HEK293 (cell line): ENCODE results near the gene CXCL14.

Source experiments
- ZFP3 ChIP-seq: fragments of 450-650 bp; formaldehyde crosslinking; IDR thresholded peaks from 2 replicates; pipeline ENCODE4 v1.5.1; 2016; ENCODE audit warnings: low read depth, missing biosample characterization, missing genetic modification characterization
- ZNF10 ChIP-seq: fragments of 450-650 bp; formaldehyde crosslinking; IDR thresholded peaks from 2 replicates; pipeline ENCODE4 v1.5.1; 2017; ENCODE audit warnings: missing biosample characterization, missing genetic modification characterization
- ZNF133 ChIP-seq: fragments of 450-650 bp; formaldehyde crosslinking; IDR thresholded peaks from 2 replicates; pipeline ENCODE4 v1.5.1; 2016; ENCODE audit warnings: missing biosample characterization, missing genetic modification characterization
- ZNF292 ChIP-seq: fragments of 450-650 bp; formaldehyde crosslinking; IDR thresholded peaks from 2 replicates; pipeline ENCODE4 v1.5.1; 2016; ENCODE audit warnings: low read depth, missing biosample characterization, missing genetic modification characterization, borderline replicate concordance
- ZNF629 ChIP-seq: fragments of 450-650 bp; formaldehyde crosslinking; IDR thresholded peaks from 2 replicates; pipeline ENCODE4 v1.5.1; 2017; ENCODE audit warnings: missing biosample characterization, missing genetic modification characterization
- TF ChIP-seq, protein P1 (sequence below): fragments of 450-650 bp; formaldehyde crosslinking; IDR thresholded peaks from 2 replicates; pipeline ENCODE4 v1.5.1; 2016; ENCODE audit warnings: missing biosample characterization, missing genetic modification characterization
- TF ChIP-seq, protein P2 (sequence below): fragments of 450-650 bp; formaldehyde crosslinking; IDR thresholded peaks from 2 replicates; pipeline ENCODE4; 2016; ENCODE audit warnings: missing biosample characterization, missing genetic modification characterization
- TF ChIP-seq, protein P3 (sequence below): fragments of 450-650 bp; formaldehyde crosslinking; IDR thresholded peaks from 2 replicates; pipeline ENCODE4 v1.5.1; 2016; ENCODE audit warnings: missing biosample characterization, missing genetic modification characterization

- TF ChIP-seq ZNF629, result no peak
- TF ChIP-seq, protein P1, sequence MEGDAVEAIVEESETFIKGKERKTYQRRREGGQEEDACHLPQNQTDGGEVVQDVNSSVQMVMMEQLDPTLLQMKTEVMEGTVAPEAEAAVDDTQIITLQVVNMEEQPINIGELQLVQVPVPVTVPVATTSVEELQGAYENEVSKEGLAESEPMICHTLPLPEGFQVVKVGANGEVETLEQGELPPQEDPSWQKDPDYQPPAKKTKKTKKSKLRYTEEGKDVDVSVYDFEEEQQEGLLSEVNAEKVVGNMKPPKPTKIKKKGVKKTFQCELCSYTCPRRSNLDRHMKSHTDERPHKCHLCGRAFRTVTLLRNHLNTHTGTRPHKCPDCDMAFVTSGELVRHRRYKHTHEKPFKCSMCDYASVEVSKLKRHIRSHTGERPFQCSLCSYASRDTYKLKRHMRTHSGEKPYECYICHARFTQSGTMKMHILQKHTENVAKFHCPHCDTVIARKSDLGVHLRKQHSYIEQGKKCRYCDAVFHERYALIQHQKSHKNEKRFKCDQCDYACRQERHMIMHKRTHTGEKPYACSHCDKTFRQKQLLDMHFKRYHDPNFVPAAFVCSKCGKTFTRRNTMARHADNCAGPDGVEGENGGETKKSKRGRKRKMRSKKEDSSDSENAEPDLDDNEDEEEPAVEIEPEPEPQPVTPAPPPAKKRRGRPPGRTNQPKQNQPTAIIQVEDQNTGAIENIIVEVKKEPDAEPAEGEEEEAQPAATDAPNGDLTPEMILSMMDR (tag by site-specific recombination), result no peak
- no peak for TF ChIP-seq ZNF133 (tag by site-specific recombination)
- TF ChIP-seq, protein P2, sequence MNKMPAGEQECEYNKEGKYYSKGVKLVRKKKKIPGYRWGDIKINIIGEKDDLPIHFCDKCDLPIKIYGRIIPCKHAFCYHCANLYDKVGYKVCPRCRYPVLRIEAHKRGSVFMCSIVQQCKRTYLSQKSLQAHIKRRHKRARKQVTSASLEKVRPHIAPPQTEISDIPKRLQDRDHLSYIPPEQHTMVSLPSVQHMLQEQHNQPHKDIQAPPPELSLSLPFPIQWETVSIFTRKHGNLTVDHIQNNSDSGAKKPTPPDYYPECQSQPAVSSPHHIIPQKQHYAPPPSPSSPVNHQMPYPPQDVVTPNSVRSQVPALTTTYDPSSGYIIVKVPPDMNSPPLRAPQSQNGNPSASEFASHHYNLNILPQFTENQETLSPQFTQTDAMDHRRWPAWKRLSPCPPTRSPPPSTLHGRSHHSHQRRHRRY (tag by site-specific recombination), result no peak
- TF ChIP-seq ZNF292 (tag by site-specific recombination), result no peak
- TF ChIP-seq, protein P3, sequence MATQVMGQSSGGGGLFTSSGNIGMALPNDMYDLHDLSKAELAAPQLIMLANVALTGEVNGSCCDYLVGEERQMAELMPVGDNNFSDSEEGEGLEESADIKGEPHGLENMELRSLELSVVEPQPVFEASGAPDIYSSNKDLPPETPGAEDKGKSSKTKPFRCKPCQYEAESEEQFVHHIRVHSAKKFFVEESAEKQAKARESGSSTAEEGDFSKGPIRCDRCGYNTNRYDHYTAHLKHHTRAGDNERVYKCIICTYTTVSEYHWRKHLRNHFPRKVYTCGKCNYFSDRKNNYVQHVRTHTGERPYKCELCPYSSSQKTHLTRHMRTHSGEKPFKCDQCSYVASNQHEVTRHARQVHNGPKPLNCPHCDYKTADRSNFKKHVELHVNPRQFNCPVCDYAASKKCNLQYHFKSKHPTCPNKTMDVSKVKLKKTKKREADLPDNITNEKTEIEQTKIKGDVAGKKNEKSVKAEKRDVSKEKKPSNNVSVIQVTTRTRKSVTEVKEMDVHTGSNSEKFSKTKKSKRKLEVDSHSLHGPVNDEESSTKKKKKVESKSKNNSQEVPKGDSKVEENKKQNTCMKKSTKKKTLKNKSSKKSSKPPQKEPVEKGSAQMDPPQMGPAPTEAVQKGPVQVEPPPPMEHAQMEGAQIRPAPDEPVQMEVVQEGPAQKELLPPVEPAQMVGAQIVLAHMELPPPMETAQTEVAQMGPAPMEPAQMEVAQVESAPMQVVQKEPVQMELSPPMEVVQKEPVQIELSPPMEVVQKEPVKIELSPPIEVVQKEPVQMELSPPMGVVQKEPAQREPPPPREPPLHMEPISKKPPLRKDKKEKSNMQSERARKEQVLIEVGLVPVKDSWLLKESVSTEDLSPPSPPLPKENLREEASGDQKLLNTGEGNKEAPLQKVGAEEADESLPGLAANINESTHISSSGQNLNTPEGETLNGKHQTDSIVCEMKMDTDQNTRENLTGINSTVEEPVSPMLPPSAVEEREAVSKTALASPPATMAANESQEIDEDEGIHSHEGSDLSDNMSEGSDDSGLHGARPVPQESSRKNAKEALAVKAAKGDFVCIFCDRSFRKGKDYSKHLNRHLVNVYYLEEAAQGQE (tag by site-specific recombination), result no peak
- TF ChIP-seq ZNF10 (tag by site-specific recombination), result no peak
- TF ChIP-seq ZFP3, result no peak
Observed at GRCh38 chr5:135566422-135567400, 12.1 kb downstream of the CXCL14 start.
